WTC11 (cell line): ENCODE results near the gene PPM1A. TPM values are rescaled to one million over a fixed set of nuclear protein-coding genes. Genes with fewer than 3 reads are reported as not detected.

Experiments
- total RNA-seq: library from RNA; stranded (reverse); gene quantifications from 3 replicates; pipeline ENCODE4 v1.2.3, GENCODE V29; 2021

The PPM1A gene
- total RNA-seq, 1 experiment from 2014 or later: 52.5 TPM

Other genes with a start within 250 kb of the PPM1A start
- 31.7 to 39.9 TPM (median 37.8 TPM) in 3 replicates for gene PCNX4, start 157.3 kb upstream of the PPM1A start, total RNA-seq
- gene DHRS7, start 83.8 kb upstream of the PPM1A start, total RNA-seq: 39.9 to 45.2 TPM (median 45.1 TPM) in 3 replicates
- gene C14orf39, start 236.8 kb downstream of the PPM1A start, total RNA-seq: 1.9 to 2.5 TPM (median 2.5 TPM) in 3 replicates